HG03103 (cell line): ENCODE results near the gene SMIM12.
A peak's percentile ranks its signal among the peaks of the same experiment; 100 is the strongest.

Experiments
- ATAC-seq: cut with Tn5 transposase; IDR thresholded peaks from one replicate; pipeline ENCODE4 v1.9.1; 2021; ENCODE audit warnings: low read depth; ENCODE audit not compliant: unreplicated experiment

The SMIM12 gene

DNA sequence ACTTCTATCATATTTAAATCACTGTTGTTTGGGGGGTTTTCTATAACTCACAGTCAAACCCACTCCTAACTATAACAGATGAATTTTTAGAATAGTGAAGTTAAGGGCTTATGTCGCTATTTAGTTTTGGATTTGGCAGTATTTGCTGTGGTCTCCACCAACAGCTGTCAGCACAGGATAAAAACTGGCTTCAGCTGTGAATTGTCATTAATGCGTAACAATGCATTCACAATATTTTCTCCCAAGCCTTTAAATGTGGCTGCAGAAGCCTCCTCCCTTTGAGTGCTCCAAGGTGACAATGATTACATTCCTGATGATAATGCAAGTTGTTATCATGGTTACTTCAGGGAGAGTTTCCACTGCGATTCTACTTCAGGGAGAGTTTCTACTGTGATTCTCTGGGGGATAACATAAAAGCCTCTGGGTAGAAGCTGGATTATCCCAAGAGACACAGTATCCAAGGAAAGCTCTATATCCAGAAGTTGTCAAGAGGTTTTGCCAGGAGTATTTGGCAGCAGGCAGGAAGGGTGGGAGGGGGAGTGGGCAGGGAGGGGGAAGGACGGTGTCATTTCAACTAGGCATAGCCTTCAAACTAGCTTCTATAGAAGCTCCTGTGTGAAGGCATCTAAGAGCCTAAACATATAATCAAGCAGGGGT is 14.9 kb upstream of the SMIM12 start:
- ATAC-seq = no peak

DNA sequence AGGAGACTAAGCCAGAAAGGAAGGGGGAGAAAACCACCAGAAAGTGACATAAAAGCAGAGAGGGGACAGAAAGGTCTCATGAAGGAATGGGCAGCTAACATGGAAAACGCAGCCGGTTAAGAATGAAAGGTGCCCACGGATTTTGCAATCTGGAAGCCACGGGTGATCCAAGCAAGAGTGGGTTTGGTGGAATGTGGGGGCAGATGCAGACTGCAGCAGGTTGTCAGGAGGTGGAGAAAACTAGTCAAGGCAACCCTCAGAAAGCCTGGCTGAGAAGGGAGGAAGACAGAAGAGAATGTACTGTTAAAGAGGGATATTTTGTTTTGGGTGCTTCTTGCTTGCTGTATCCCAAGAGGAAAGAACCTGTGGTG is 12.6 kb upstream of the SMIM12 start:
- ATAC-seq = no peak

DNA sequence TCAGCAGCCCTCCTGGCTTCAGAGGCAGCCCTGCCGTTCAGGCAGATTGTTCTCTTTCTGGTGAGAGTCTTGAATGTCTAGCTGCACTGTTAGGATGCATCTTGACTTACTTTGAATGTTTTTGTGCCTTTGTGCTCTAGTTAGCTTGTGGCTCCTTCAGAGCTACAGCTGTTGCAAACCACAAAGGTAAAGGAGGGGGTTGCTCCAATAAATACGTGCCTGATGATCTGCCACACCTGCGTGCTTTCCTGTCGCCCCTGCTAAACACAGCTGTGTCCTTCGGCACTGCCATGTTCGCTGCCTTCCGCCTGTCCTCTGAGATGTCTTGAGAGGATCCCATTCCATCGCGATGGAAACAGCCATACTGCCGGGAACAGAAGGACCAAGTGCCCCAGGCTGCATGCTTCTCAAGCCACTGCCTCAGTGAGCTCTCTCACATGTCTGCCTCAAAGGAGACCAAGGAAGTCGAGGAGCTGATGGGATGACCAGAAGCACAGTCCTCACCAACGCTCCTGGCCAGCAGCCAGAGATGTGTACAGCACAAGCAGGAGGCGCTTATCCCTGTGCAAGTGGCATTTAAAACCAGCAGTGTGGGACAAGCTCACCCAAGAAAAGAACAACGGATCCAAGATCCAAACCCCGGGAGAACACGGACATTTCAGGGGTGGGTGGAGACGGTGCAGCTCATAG is 12.0 kb upstream of the SMIM12 start:
- ATAC-seq = no peak

DNA sequence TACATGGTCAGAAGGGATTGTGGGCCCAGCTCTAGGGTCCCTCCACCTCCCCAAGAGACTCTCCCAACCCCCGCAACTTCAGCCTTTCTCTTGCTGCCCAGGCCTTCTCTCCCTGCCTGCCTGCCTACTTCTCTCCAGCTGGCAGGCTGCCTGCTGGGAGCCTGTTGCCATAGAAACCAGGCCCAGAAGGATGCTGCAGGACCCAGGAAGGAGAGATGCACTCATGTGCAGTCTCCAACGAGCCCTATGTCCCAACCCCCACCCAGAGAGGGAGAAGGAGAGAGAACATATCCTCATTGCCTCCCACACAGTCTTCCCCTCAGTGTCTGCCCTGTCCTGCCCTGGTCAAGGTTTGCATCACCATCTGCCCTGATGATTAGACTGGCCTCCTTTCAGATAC is 10.8 kb upstream of the SMIM12 start:
- ATAC-seq = no peak

DNA sequence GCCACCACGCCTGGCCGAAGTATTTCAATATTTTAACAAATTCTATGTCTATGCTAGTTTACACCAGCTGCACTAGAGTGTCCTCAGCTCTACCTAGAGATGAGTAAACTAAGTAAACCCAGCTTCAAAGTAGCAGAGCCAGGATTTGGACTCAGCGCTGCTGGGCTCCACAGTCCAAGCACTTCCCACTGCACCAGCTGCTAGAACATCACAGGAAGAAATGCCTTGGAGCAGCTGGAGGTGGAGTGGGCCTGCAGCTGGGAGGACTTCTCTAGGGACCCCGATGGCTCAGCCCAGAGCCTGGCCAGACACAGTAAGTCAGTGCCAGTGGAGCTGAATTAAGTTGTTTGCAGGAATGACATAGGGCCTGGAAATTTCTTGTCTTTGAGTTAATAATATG is 10.2 kb upstream of the SMIM12 start:
- ATAC-seq = no peak

DNA sequence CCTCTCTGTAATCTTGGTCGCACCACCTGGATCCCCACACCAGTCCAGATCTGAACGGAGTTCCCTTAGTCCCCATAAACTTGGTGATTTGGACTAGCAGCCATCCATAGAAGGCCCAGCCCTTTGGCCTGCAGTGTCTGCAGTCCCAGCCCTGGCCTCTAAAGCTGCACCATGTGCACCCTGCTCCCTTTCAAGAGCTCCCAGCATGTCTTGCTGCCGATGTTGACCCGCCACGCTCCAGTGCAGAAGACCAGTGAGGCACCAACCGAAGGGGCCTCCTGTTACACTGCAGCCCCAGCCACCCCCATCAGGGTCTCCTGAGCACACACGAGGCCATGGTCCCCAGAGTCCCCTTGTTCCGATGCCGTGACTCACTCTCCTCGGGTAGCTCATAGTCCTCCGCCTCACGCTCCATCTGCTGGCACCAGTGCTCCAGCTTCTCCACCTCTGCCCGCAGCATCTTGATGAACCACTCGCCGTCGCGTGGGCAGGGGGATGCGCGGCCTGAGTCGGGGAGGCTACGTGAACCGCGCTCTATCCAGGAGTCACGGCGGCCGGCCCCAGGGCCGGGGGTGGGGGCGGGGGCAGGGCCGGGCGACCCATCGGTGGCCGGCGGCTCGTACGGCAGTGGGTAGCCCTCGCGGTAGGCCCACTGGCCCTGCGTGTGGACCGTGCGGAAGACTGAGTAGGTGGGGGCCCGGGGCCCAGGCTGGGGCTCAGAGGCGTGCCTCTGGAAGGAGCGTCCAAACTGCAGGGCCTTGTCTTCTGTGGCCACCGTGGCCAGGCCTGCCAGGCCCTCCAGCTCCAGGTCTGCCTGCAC is 8.9 kb upstream of the SMIM12 start:
- no peak for ATAC-seq

DNA sequence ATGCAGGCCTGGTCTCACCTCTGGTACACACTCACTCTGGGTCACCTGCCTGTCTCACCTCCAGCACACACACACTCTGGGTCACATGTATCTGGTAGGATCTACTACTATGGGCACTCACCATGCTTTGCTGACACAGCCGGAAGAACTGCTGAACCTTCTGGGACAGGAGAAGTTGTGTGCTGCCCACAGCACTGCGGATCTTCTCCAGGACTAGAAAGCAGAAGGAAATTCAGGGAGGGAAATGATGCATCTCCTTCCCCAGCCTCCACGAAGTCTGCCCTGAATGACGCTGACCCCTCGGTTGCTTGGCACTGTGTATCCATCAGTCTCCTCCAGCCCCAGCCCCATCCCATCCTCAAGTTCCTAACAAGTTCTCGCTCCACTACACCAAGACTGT is 7.9 kb upstream of the SMIM12 start:
- no peak for ATAC-seq

DNA sequence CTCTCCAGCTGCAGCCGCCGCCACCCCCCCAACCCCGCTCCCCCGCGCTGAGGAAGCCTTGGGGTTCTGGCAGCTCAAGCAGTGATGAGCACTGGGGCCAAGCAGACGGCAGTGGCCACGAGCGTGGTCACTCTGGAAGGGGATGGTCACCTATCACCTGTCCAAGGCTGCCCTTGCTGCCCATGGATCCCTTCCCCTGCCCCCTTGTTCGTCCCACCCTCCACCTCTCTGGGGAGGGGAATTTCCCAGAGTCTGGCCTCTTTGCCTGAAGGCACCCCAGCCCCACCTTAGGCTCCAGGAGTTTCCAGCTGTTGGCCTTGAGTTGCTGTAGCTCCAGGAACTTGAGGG is 7.2 kb upstream of the SMIM12 start:
- no peak for ATAC-seq

DNA sequence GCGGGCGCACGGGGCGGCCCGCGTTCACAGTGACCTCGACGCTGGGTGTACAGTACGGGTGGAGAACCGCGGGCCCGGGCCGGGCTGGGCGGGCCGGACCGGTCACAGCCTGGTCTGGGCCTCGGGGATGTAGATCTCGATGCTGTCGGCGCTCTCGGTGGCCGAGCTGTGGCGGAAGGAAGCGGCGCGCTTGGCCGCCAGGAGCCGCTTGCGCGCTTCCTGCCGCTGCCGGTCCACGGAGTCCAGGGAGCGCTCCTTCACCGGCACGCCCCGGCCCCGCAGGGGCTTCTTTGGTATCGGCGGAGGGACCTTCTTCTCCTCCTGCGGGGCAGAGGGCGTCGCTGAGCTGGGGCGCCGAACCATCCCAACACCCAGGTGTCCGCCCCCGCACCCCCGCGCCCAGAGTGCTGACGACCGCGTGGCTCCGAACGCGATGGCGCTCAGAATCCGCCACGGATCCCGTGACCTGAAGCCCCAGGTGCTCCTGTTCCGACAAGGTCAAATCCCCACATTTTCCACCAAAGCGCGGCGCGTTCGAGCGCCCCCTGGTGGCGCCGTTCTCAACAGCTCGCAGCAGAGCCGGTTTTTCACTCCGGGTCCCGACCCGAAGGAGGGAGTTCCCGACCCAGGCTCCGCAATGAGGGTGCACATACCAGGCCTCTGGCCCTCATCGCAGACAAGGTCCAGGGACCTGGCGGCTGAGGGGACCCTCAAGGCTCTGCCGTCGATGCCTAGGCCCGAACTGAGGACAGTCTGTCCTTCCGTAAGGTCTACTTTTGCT is 6.6 kb upstream of the SMIM12 start:
- ATAC-seq = peak; percentile 53

DNA sequence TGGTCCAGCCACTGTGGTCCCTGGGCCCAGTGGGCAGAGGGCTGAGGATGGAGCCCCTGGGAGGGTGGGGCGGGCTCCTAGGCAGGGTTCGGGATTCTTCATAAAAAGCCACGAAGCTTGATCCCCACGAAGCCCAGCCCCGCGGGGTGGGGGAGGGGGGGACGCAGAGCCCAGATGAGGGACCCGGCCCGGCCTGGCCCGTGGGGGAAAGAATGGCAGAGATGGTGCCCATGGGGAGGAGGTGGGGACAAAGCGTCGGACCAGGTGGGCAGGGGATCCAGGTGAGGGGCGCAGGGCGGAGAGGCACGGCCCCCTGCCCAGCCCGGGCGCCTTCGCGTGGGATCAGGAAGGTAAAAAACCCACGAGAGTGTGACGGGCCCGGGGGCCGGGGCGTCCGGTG is 6.0 kb upstream of the SMIM12 start:
- ATAC-seq = no peak

DNA sequence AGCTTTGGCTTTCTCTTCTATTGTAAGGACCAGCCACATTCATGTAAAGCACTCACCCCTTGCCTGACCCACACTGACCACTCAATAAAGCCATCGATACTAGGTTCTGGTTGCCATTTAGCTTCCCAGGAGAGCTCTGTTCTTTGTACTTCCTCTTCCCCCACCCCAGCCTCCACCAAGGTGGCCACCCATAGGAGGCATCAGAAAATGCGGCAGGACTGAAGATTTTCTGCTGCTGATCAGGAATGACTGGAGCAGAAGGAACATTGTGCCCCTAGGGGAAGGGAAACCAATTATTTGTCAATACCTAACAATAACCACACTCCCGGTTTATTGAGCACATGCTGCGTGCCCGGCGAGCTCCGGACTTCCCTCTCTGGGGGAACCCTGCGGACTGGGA is 5.2 kb upstream of the SMIM12 start:
- no peak for ATAC-seq

DNA sequence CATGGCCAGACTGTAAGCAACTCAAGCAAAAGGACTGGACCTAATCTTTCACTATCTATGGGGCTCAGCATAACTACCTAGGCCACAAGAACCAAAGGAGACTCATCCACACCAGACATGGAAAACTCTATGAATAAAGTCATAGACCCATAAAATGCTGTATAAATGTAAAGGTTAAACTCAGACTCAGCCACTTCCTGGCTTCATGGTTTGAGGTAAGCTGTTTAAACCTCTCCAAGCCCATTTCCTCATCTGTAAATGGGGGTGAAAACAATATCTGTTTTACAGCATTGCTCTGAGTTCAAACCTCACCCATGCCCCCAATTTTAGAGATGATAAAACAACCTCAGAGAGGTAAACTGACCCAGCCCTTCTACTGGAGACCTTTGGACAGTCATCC is 4.0 kb upstream of the SMIM12 start:
- no peak for ATAC-seq

DNA sequence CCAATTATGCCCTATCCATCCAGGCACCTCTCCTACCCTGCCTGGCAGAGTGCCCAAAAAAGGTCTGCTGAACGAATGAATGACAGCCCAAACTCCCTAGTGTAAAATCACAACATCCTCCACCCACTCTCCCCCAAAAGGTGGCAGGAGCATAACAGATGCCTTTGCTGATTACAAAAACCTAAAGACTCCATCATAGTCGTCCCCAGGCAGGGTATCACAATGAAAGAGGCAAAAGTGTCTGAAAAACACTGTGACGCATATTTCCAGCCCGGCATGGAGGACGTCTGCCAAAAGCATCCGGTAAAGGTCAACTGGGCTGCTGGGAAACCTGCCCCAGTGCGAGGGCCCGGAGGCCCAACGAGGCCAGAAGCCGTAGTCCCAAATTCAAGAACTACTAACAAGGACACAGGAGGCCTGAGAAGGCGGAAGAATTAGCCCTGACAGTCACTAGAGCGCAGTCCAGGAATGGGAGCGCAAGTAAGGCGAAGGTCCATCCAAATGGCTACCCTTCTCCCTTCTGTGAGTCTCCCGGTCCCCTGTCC is 576 bp downstream of the SMIM12 start:
- peak; percentile 4 for ATAC-seq

DNA sequence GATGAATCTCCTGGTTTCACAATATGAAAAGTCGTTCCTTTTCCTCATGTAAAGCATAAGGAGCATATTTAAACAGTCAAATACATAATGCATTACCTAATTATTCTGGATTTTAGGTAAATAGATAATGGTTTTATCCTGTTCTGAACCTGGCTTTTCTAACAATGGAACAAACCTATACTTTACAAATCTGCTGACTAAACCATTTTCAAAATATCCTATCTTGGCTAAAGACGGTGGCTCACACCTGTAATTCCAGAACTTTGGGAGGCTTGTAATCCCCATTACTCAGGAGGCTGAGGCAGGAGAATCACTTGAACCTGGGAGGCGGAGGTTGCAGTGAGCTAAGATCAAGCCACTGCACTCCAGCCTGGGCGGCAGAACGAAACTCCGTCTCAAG is 2.9 kb downstream of the SMIM12 start:
- ATAC-seq = no peak

DNA sequence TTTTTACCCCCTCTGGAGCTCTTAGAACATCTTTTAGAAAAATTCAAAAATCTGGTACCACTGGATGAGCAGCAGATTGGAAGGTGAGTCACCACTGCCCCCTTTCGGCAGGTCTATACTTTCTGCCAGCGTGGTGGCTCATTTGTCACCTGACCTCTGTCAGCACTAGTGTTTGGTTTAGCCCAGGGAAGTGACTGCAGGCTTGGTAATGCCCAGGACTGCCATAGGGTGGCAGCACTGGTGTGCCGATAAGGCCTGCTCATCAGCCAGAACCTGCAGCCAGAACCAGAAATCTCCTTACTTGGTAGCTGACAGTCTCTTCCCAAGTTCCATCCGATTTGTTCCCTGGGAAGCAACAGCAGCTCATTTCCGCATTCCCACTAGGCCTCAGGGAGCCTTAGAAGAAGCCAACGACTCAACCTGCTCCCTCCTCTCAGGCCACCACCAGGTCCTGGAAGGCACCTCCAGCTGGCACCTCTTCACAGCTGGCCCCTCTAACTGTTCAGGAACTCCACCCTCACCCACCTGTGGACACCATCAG is 6.8 kb downstream of the SMIM12 start:
- ATAC-seq = peak; percentile 95

DNA sequence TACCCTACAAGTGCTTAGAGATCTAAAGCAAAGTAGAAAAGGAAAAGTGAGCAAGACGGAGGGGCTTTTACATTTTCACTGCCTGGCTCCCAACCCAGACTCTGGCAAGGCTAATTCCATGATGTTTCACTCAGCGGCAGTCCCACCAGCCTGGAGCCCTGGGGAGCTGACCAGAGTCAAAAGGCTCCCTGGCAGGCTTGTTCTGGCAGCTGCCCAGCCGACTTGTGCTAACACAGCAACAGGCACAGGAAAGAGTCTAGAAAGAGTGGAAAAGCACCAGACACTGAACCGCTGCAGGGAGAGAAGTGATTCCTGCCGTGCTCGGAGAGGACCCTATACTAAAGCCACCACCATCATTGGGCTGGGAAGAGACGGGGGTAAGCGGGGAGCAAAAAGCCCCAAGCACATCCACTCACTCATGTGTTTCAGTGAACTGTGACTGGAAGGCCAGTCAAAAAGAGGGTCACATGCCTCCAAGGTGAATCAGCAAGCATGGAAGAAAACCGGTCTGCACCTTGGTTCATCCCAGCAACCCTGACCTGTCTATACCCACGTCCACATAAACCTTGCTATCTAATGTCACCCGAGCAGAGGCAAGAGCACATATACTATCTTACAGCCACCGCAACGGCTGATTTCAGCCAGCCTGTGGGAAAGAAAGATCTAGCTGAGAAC is 8.0 kb downstream of the SMIM12 start:
- ATAC-seq = no peak

DNA sequence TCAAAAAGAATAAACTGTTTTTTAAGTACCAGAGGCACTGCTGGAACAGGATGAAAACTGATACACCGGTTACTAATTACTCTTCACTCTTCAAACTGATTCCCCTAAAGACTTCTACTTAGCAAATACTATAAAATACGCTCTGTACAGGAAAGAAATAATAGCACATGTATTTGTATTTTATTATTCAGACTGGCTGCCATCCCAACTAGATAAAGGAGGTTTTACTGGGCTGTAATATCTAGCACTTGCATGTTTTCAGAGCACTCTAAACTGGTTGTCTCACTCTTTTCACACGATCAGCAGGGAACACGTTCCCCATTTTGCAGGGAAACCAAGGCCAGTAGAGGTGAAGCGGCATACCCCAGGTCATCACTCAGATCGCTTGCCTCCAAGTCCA is 9.2 kb downstream of the SMIM12 start:
- no peak for ATAC-seq

DNA sequence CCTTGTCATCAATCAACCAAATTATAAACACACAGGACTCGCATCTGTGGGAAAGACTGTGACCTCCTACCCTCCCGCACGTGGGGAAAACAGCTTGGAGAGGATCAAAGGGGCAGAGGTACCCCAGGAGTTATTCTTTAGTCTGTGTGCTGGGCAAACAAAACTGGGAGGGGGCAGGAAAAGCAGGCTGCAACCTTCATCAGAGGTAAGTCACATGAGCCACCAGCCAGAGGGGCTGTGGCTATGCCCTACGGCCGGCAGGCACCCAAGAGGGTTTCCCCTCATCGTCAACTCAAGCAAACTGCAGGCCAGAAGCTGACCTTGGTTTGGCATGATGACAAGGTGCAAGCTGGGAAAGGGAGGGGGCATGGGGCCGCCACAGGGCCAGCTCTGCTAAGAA is 12.5 kb downstream of the SMIM12 start:
- no peak for ATAC-seq

DNA sequence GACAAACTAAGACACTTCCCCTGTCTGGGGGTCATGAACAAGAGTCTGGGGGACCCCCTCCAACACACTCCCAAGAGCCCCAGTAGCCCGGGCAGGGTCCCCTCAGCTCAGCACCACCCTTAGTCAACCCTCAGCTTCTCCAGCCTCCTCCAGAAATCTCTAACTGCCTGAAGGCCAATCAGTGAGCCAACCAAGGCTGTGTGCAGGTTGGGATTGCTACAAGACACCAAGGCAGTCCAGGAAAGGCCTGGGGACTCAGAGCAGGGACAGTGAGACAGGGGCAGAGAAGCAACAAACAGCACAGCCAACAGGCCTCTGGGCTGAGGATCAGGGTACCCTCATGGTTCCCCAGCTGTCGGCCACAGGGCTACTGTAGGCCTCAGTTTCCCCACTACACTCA is 13.3 kb downstream of the SMIM12 start:
- ATAC-seq = no peak
